ENCODE measurements around the gene ERVFRD-1. TPM values are rescaled to one million over a fixed set of nuclear protein-coding genes. Genes with fewer than 3 reads are reported as not detected.

Gene ERVFRD-1
- total and polyA plus RNA-seq, 2 donors from 2014 or later: 0.24 to 0.57 TPM

GRCh38 chr6:11085758-11086435 is 25.6 kb downstream of the ERVFRD-1 start:
- FAIRE-seq (no peak), DNase-seq (no peak)
- no peaks in the 10 kb centered on the region for H3K9me3 ChIP-seq (ENCODE audit: control insufficient read depth in 2 of 3, insufficient read depth in 1 of 3, low read length in 3 of 3)
- no peak for TF ChIP-seq CTCF (IDR thresholded peaks at IDR 0.05; ENCODE audit: borderline replicate concordance, extremely low read depth, insufficient read depth)
- H3K9ac ChIP-seq (ENCODE audit: low read length in 3 of 3): no peak overlapping the region
- no peaks in the 10 kb centered on the region for H3K27me3 ChIP-seq (ENCODE audit: control insufficient read depth, insufficient read depth, low read length)
- no peaks in the 10 kb centered on the region for H3K36me3 ChIP-seq (ENCODE audit: control insufficient read depth in 2 of 3, insufficient read depth in 3 of 3, low read length in 3 of 3)
- no peaks in the 10 kb centered on the region for H3K4me1 ChIP-seq (ENCODE audit: control insufficient read depth in 2 of 3, insufficient read depth in 2 of 3, low read depth in 1 of 3, low read length in 3 of 3)
- no peak overlapping the region for H3K27ac ChIP-seq (ENCODE audit: low read depth in 2 of 2, low read length in 2 of 2)
- no peak overlapping the region for H3K4me3 ChIP-seq (ENCODE audit: low read length in 3 of 3)
- intact Hi-C loops (cut with DNase I): no loop called here

GRCh38 chr6:11083956-11084355 is 27.6 kb downstream of the ERVFRD-1 start:
- no peaks in the 10 kb centered on the region for H3K36me3 ChIP-seq (ENCODE audit: control insufficient read depth in 2 of 3, insufficient read depth in 3 of 3, low read length in 3 of 3)
- intact Hi-C loops (cut with DNase I): no loop called here
- DNase-seq (no peak), FAIRE-seq (no peak)
- no peaks in the 10 kb centered on the region for H3K27me3 ChIP-seq (ENCODE audit: control insufficient read depth, insufficient read depth, low read length)
- H3K9me3 ChIP-seq (ENCODE audit: control insufficient read depth in 2 of 3, insufficient read depth in 1 of 3, low read length in 3 of 3): no peaks in the 10 kb centered on the region
- H3K4me1 ChIP-seq (ENCODE audit: control insufficient read depth in 2 of 3, insufficient read depth in 2 of 3, low read depth in 1 of 3, low read length in 3 of 3): no peaks in the 10 kb centered on the region
- no peak overlapping the region for H3K4me3 ChIP-seq (ENCODE audit: low read length in 3 of 3)
- H3K9ac ChIP-seq (ENCODE audit: low read length in 3 of 3): no peak overlapping the region
- no peak for TF ChIP-seq CTCF (IDR thresholded peaks at IDR 0.05; ENCODE audit: borderline replicate concordance, extremely low read depth, insufficient read depth)
- no peak overlapping the region for H3K27ac ChIP-seq (ENCODE audit: low read depth in 2 of 2, low read length in 2 of 2)

GRCh38 chr6:11083491-11083890 is 28.0 kb downstream of the ERVFRD-1 start:
- H3K9me3 ChIP-seq (ENCODE audit: control insufficient read depth in 2 of 3, insufficient read depth in 1 of 3, low read length in 3 of 3): no peaks in the 10 kb centered on the region
- no peaks in the 10 kb centered on the region for H3K4me1 ChIP-seq (ENCODE audit: control insufficient read depth in 2 of 3, insufficient read depth in 2 of 3, low read depth in 1 of 3, low read length in 3 of 3)
- no peak for FAIRE-seq
- H3K36me3 ChIP-seq (ENCODE audit: control insufficient read depth in 2 of 3, insufficient read depth in 3 of 3, low read length in 3 of 3): no peaks in the 10 kb centered on the region
- H3K9ac ChIP-seq (ENCODE audit: low read length in 3 of 3): no peak overlapping the region
- no peaks in the 10 kb centered on the region for H3K27me3 ChIP-seq (ENCODE audit: control insufficient read depth, insufficient read depth, low read length)
- no peak overlapping the region for H3K27ac ChIP-seq (ENCODE audit: low read depth in 2 of 2, low read length in 2 of 2)
- no peak for TF ChIP-seq CTCF (IDR thresholded peaks at IDR 0.05; ENCODE audit: borderline replicate concordance, extremely low read depth, insufficient read depth)
- intact Hi-C loops (cut with DNase I): no loop called here
- no peak overlapping the region for H3K4me3 ChIP-seq (ENCODE audit: low read length in 3 of 3)
- no peak for DNase-seq

- Histone ChIP-seq H3K27ac (ENCODE audit: low read depth in 2 of 2, low read length in 2 of 2) (no peak overlapping the region), H3K9ac (ENCODE audit: low read length in 3 of 3) (no peak overlapping the region), H3K4me1 (ENCODE audit: control insufficient read depth in 2 of 3, insufficient read depth in 2 of 3, low read depth in 1 of 3, low read length in 3 of 3) (no peaks in the 10 kb centered on the region), H3K4me3 (ENCODE audit: low read length in 3 of 3) (no peak overlapping the region), H3K36me3 (ENCODE audit: control insufficient read depth in 2 of 3, insufficient read depth in 3 of 3, low read length in 3 of 3) (no peaks in the 10 kb centered on the region), H3K27me3 (ENCODE audit: control insufficient read depth, insufficient read depth, low read length) (no peaks in the 10 kb centered on the region), H3K9me3 (ENCODE audit: control insufficient read depth in 2 of 3, insufficient read depth in 1 of 3, low read length in 3 of 3) (no peaks in the 10 kb centered on the region)
- FAIRE-seq (no peak), DNase-seq (no peak)
- intact Hi-C loops (cut with DNase I): no loop called here
- no peak for TF ChIP-seq CTCF (IDR thresholded peaks at IDR 0.05; ENCODE audit: borderline replicate concordance, extremely low read depth, insufficient read depth)
These were observed 31.2 kb downstream of the ERVFRD-1 start for GRCh38 chr6:11080296-11080695.

All from kidney (tissue), 14 donors.